LNCaP clone FGC (cell line): ENCODE data around the gene GLYATL1.
A peak's percentile ranks its signal among the peaks of the same experiment; 100 is the strongest.

Source experiments
- DNase-seq: peaks from one replicate; pipeline ENCODE4 v3.0.0-alpha.2; 2011; ENCODE audit warnings: low read depth
- H3K4me3 ChIP-seq: 2 replicates; pipeline ENCODE4 v1.5.1; 2011; ENCODE audit warnings: mild to moderate bottlenecking, low read depth, low read length, control low read depth
- TF ChIP-seq, protein P1 (sequence below): IDR thresholded peaks from 2 replicates; pipeline ENCODE4 v1.5.1; 2012; ENCODE audit warnings: mild to moderate bottlenecking; ENCODE audit not compliant: control insufficient read depth, insufficient read depth; ENCODE audit errors: extremely low read depth

GLYATL1 gene, protein sequence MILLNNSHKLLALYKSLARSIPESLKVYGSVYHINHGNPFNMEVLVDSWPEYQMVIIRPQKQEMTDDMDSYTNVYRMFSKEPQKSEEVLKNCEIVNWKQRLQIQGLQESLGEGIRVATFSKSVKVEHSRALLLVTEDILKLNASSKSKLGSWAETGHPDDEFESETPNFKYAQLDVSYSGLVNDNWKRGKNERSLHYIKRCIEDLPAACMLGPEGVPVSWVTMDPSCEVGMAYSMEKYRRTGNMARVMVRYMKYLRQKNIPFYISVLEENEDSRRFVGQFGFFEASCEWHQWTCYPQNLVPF

DNA sequence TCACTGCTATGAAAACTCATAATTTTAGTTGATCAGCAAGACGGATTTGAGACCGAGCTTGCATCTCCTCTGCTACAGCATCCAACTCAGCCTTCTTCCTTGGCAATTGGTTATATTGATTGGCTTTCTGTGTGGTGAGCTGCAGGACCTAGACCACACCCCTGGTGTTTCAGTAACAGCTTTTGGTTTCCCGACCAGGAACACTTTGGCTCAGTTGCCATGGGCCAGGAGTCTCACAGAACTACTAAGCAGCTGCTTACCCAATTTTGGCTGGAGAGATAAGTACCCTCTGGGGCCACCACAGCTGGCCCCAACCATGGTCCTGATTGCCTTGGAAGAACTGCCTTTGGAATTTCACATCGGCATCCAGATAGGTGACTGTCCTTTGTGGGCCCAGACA lies at the start of gene GLYATL1:
GLYATL1 (plus strand) TSS at position 212 of the 400 bp plus-strand sequence. CDS start 7,600 bp downstream, outside the sequence.
- DNase-seq = no peak
- TF ChIP-seq, protein P1, sequence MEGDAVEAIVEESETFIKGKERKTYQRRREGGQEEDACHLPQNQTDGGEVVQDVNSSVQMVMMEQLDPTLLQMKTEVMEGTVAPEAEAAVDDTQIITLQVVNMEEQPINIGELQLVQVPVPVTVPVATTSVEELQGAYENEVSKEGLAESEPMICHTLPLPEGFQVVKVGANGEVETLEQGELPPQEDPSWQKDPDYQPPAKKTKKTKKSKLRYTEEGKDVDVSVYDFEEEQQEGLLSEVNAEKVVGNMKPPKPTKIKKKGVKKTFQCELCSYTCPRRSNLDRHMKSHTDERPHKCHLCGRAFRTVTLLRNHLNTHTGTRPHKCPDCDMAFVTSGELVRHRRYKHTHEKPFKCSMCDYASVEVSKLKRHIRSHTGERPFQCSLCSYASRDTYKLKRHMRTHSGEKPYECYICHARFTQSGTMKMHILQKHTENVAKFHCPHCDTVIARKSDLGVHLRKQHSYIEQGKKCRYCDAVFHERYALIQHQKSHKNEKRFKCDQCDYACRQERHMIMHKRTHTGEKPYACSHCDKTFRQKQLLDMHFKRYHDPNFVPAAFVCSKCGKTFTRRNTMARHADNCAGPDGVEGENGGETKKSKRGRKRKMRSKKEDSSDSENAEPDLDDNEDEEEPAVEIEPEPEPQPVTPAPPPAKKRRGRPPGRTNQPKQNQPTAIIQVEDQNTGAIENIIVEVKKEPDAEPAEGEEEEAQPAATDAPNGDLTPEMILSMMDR = no peak
- H3K4me3 ChIP-seq = no peak within 1 kb of the TSS

DNA sequence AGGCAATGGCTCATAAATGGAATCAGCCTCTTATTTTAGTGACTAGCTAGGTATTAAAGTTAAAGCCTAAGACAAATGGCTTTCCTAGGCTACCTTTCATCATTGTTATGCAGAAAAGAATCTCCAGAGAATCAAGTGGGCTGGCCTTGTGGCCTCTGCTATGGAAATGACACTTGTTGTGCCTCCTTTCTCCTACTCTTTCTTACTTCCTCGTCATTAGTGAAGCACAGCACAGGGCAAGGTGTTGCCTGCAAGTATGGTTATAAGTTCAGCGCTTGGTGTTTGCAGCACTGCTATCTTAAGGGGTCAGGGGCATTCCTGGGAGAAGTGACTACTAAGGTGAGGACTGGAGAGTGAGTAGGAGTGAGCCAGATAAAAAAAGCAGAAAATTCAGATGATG lies 45.4 kb upstream of the GLYATL1 start:
- TF ChIP-seq, protein P1 = no peak
- DNase-seq = no peak
- H3K4me3 ChIP-seq = no peak overlapping the region

DNA sequence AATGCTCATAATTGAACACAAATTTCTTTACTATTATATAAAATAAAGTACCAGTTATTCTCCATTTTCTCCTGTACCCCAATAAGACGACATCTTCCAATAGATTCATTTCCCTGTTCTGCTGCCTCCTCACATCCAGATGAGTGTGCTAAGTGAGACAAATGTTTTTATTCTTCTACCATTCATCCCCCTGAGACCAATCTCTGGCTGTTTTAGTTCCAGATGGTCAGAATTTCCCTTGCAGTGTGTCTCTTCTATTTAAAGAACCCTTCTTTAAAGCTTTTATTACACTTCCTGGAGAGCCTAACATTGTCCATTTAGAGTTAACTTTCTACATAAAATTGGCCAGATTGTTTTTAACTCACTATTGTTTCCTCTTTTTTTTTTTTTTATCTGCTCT lies 41.2 kb upstream of the GLYATL1 start:
- DNase-seq = no peak
- H3K4me3 ChIP-seq = no peak overlapping the region
- TF ChIP-seq, protein P1 = no peak

DNA sequence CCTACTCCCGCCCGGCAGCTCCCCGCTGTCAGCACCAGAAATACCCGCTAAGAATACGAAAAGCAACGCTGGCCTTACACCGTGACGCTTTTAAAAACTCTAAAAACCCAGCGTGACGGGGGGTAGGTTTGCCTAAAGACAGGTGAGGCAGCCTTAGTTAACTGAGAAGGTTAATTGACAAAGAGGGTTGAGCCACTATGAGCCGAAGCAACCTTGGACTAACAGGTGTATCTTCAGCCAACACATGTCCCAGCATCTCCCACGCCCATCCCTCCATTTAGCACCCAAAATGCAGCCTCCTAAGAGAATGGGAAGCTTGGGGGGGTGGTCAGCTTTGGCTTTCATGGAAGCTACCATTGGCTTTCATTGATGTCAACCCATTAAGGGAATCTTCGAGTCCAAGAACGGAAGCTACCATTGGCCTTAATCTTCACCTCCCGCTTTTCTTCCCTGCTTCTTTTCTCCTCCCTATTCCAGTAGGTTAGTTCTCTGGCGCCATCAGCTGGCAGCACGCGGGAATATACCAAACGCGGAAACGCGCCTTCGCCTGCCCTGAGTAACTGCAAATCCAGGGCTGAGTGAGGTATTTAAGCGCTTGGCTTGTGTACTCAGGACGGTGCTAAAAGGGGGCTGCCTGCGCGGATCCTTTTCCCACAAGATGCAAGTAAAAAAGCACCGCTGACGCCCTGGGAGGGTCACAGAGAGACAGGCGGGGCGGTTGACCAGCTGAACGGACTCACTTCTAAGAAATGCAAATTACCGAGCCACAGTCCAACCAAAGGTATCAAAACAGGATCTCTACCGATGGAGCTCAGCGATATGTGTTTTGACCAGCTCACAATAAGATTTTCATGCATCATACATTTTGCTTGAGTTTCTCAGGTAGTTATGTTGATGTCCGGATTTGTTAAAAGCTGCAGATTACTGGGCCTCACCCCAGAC lies 38.5 kb upstream of the GLYATL1 start:
- DNase-seq = peak; percentile 87
- TF ChIP-seq, protein P1 = peak; percentile 76
- peak overlapping the region; percentile 60 for H3K4me3 ChIP-seq

DNA sequence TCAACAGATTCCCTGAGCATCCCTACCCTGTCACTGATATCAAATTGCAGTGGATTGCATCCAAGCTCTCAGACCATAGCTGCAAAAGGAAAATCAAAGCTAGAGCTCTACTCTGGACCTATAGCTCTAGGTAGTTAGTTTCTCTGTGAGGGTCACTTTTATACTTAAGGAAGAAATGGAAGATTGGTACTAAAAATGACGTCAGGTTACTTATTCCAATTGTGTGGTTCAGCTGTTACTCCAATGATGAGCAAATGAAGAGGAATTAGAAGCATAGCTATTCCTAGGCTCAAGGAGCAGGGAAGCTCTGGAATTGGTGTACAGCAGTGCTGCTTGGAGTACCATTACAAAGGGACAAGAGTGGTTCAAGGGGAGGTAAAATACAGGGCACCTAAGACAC lies 36.4 kb upstream of the GLYATL1 start:
- peak overlapping the region; percentile 60 for H3K4me3 ChIP-seq
- DNase-seq = no peak
- TF ChIP-seq, protein P1 = no peak

DNA sequence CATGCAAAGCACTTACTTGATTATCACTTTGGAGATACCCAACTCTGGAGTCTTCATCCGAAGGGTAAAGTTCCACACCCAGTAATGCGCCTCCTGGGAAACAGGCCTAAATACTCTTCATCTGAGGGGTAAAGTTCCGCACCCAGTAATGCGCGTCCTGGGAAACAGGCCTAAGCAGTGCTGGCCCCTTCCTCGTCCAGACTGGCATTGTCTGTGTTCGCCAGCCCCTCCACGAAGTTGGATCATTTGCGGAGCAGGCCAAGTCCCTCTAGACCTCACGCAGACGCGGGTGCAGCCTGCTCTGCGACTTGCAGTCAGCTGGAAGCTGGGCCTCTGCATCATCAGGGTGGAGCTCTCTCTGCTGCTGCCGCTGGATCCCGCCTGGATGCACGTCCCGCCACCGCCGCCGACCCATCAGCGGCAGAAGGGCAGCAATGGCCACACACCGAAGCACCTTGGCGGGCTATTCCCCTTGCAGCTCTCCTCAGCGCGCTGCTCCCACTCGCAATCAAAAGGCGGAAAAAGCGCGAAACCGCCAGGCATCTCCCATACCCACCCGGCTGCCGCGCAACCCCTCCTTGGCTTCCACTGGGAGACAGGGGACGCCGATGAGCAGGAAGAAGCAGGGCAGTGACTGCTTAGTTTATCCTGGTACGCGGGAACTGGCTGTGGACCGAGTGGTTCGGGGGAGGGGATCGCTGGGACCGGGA lies 34.1 kb upstream of the GLYATL1 start:
- DNase-seq = no peak
- H3K4me3 ChIP-seq = peak overlapping the region; percentile 60
- TF ChIP-seq, protein P1 = no peak
